Kidney epithelial cell (primary cell): Measurements from ENCODE around the gene SHC2. TPM values are rescaled to one million over a fixed set of nuclear protein-coding genes. Genes with fewer than 3 reads are reported as not detected.

Experiments
- DNase-seq: peaks from one replicate; pipeline ENCODE4 v3.0.0-alpha.2; 2010; ENCODE audit warnings: low read depth
- H3K27me3 ChIP-seq: 2 replicates; pipeline ENCODE4 v1.6.0; 2011; ENCODE audit warnings: low read length; ENCODE audit not compliant: control insufficient read depth, insufficient read depth
- H3K36me3 ChIP-seq: 2 replicates; pipeline ENCODE4 v1.5.1; 2011; ENCODE audit warnings: low read length; ENCODE audit not compliant: control insufficient read depth, insufficient read depth
- H3K4me3 ChIP-seq: 2 replicates; pipeline ENCODE4 v1.5.1; 2011; ENCODE audit warnings: low read depth, mild to moderate bottlenecking, control low read depth, low read length
- CTCF ChIP-seq: IDR thresholded peaks from 2 replicates; pipeline ENCODE4 v1.5.1; 2011; ENCODE audit warnings: mild to moderate bottlenecking, moderate library complexity, low read length, control low read depth, inconsistent platforms; ENCODE audit not compliant: insufficient read depth, poor library complexity, severe bottlenecking
- total RNA-seq: library from RNA; depleted of rRNA; stranded (reverse); fragments of >200 nt; gene quantifications from 2 replicates; pipeline ENCODE4 v1.2.3, GENCODE V29; 2015

SHC2 gene
- total RNA-seq, 1 donor from 2014 or later: 15.2 TPM

DNA sequence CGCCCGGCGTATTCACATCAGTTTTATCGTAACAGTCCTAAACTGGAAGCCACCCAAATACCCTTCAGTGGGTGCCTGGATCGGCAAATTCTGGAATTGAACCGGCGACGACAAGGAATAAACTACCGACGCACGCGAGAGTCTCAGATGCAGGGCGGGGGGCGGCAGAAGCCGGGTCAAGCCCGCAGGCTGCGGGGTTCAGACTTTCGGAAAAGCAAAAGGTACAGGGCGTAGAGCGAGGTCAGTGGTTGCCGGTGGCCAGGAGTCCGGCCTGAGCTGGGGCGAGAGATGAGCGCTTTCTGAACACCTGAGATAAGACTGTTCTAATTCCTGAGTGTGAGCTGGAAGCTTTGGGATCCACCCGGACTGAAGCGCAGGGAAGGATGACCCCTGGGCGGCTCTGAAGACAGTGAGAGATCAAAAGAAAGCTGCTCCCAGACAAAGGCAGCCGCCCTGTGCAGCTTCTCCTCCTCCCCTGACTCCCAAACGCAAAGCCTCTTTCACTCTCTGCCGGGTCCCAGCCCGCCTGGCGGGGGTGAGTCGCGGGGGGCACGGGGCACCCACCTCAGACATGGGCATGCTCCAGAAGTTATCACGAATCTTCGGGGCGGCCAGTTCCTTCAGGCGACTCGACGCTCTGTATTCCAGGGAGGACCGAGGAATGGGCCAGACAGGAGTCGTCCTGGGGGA, 90.0 kb downstream of the SHC2 start:
- H3K4me3 ChIP-seq: no peak overlapping the region
- H3K27me3 ChIP-seq: peaks cover 53% of the 10 kb centered on the region
- no peak for TF ChIP-seq CTCF
- H3K36me3 ChIP-seq: no peaks in the 10 kb centered on the region
- no peak for DNase-seq

- no peak for TF ChIP-seq CTCF
- Histone ChIP-seq H3K4me3 (no peak overlapping the region), H3K27me3 (peaks cover 57% of the 10 kb centered on the region), H3K36me3 (no peaks in the 10 kb centered on the region)
- DNase-seq: no peak
Observed at GRCh38 chr19:369876-370275, 91.0 kb downstream of the SHC2 start.

DNA sequence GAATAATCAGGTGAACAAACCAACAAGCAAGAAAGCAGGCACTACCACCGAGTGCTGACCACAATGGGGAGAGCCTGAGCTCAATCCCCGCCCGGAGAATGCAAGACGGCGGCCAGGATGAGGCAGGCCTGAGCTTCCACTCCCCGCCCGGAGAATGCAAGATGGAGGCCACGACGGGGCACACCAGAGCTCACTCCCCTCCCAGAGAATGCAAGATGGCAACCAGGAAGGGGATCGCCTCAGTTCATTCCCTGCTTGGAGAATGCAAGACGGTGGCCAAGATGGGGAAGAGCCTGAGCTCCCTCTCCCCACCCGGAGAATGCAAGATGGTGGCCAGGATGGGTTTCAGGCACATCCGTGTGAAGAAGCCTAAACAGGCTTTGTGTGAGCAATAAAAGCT, 91.6 kb downstream of the SHC2 start:
- no peak for TF ChIP-seq CTCF
- no peaks in the 10 kb centered on the region for H3K36me3 ChIP-seq
- DNase-seq: no peak
- peaks cover 55% of the 10 kb centered on the region for H3K27me3 ChIP-seq
- H3K4me3 ChIP-seq: no peak overlapping the region

- no peak for DNase-seq
- TF ChIP-seq CTCF: no peak
- H3K36me3 ChIP-seq: no peaks in the 10 kb centered on the region
- peaks cover 49% of the 10 kb centered on the region for H3K27me3 ChIP-seq
- no peak overlapping the region for H3K4me3 ChIP-seq
Observed at GRCh38 chr19:368630-369024, 92.2 kb downstream of the SHC2 start.

DNA sequence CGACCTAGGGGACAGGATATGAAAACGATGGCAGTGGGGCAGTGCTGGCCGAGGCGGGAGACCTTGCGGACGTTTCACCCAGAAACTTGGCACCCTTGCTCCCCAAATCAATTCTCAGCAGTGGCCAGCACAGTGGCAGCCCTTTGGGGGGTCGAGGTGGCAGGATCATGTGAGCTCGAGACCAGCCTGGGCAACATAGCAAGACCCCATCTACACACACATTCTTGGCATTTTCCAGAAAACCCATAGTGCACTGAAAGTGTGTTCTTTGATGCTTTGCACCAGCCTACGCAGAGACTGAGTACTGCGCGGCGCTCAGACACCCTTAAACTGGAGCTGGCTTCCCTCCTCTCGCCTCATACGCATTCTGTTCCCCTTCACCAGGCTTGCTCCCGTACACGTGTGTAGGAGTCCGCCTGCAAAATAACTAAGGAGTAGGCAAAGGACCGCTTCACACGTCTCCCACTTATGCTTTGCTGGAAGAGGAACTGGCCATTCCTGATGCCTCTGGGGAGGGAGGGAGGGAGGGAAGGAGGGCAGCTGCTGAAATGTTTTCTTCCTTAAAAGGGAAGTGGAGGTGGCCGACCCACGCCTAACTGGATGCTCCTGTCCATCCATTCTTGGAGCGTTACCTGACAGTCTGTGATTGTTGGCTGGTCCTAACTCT, 92.7 kb downstream of the SHC2 start:
- peaks cover 45% of the 10 kb centered on the region for H3K27me3 ChIP-seq
- no peak for TF ChIP-seq CTCF
- H3K4me3 ChIP-seq: no peak overlapping the region
- H3K36me3 ChIP-seq: no peaks in the 10 kb centered on the region
- no peak for DNase-seq
